ENCODE results near the gene APRT.

APRT gene

GRCh38 chr16:88850531-88851199 lies 38.9 kb upstream of the APRT start:
- no peak for DNase-seq (ENCODE audit: low read depth, low spot score)
- H3K4me3 ChIP-seq (ENCODE audit: low read depth, low read length), result no peak overlapping the region
- TF ChIP-seq CTCF (IDR thresholded peaks at IDR 0.05; ENCODE audit: low read depth, low read length), result no peak
- in situ Hi-C loops (cut with HindIII; ENCODE audit: low sequenced_read_pairs), result no loop called here

GRCh38 chr16:88848557-88848956 lies 36.8 kb upstream of the APRT start:
- TF ChIP-seq CTCF (IDR thresholded peaks at IDR 0.05; ENCODE audit: low read depth, low read length), result no peak
- in situ Hi-C loops (cut with HindIII; ENCODE audit: low sequenced_read_pairs), result no loop called here

GRCh38 chr16:88847654-88848053 lies 35.9 kb upstream of the APRT start:
- H3K4me3 ChIP-seq (ENCODE audit: low read depth, low read length), result no peak overlapping the region
- DNase-seq (ENCODE audit: low read depth, low spot score), result no peak
- in situ Hi-C loops (cut with HindIII; ENCODE audit: low sequenced_read_pairs), result no loop called here
- no peak for TF ChIP-seq CTCF (IDR thresholded peaks at IDR 0.05; ENCODE audit: low read depth, low read length)

More at GRCh38 chr16:88848557-88848956, 36.8 kb upstream of the APRT start:
- no peak for DNase-seq (ENCODE audit: low read depth, low spot score)
- no peak overlapping the region for H3K4me3 ChIP-seq (ENCODE audit: low read depth, low read length)

GRCh38 chr16:88846088-88846487 lies 34.4 kb upstream of the APRT start:
- no peak for DNase-seq (ENCODE audit: low read depth, low spot score)
- in situ Hi-C loops (cut with HindIII; ENCODE audit: low sequenced_read_pairs), result no loop called here
- no peak overlapping the region for H3K4me3 ChIP-seq (ENCODE audit: low read depth, low read length)
- no peak for TF ChIP-seq CTCF (IDR thresholded peaks at IDR 0.05; ENCODE audit: low read depth, low read length)

GRCh38 chr16:88844419-88845036 lies 32.8 kb upstream of the APRT start:
- TF ChIP-seq CTCF (IDR thresholded peaks at IDR 0.05; ENCODE audit: low read depth, low read length), result peak; percentile 29
- in situ Hi-C loops (cut with HindIII; ENCODE audit: low sequenced_read_pairs), result no loop called here
- DNase-seq (ENCODE audit: low read depth, low spot score), result no peak
- H3K4me3 ChIP-seq (ENCODE audit: low read depth, low read length), result no peak overlapping the region

GRCh38 chr16:88843256-88843655 lies 31.5 kb upstream of the APRT start:
- in situ Hi-C loops (cut with HindIII; ENCODE audit: low sequenced_read_pairs), result no loop called here
- no peak for TF ChIP-seq CTCF (IDR thresholded peaks at IDR 0.05; ENCODE audit: low read depth, low read length)
- no peak for DNase-seq (ENCODE audit: low read depth, low spot score)
- H3K4me3 ChIP-seq (ENCODE audit: low read depth, low read length), result no peak overlapping the region

Data from astrocyte of the spinal cord (primary cell).